RWPE2 (cell line): ENCODE data around the gene NKX1-1.

Experiments used
- ATAC-seq: fragments of 200-7000 bp; cut with Tn5 transposase; 3 replicates; pipeline ENCODE4 v1.9.1; 2021; ENCODE audit warnings: low read depth
- DNase-seq: peaks from one replicate; pipeline ENCODE4 v3.0.0-alpha.2; 2020; ENCODE audit warnings: low spot score
- H3K27ac ChIP-seq: fragments of 450-650 bp; 2 replicates; pipeline ENCODE4 v1.5.1; 2017; ENCODE audit warnings: mild to moderate bottlenecking; ENCODE audit not compliant: poor library complexity, severe bottlenecking
- H3K27me3 ChIP-seq: fragments of 250-450 bp; sonication (Bioruptor Pico); 2 replicates; pipeline ENCODE4 v1.5.1; 2021; ENCODE audit warnings: mild to moderate bottlenecking, moderate library complexity; ENCODE audit not compliant: insufficient read depth, poor library complexity, severe bottlenecking
- H3K36me3 ChIP-seq: fragments of 250-450 bp; sonication (Bioruptor Pico); 2 replicates; pipeline ENCODE4 v1.5.1; 2020; ENCODE audit warnings: low read depth, mild to moderate bottlenecking, moderate library complexity
- H3K4me1 ChIP-seq: fragments of 250-450 bp; sonication (Bioruptor Pico); 2 replicates; pipeline ENCODE4 v1.5.1; 2021; ENCODE audit warnings: mild to moderate bottlenecking, moderate library complexity; ENCODE audit not compliant: insufficient read depth, poor library complexity, severe bottlenecking
- H3K4me3 ChIP-seq: fragments of 250-450 bp; sonication (Bioruptor Pico); 2 replicates; pipeline ENCODE4 v1.5.1; 2021; ENCODE audit warnings: mild to moderate bottlenecking, moderate library complexity; ENCODE audit not compliant: severe bottlenecking
- H3K9me3 ChIP-seq: fragments of 250-450 bp; sonication (Bioruptor Pico); 2 replicates; pipeline ENCODE4 v1.5.1; 2021; ENCODE audit warnings: mild to moderate bottlenecking, moderate library complexity; ENCODE audit not compliant: severe bottlenecking
- CTCF ChIP-seq: fragments of 450-650 bp; IDR thresholded peaks from one replicate; pipeline ENCODE4 v1.5.1; 2017; ENCODE audit warnings: mild to moderate bottlenecking, moderate library complexity; ENCODE audit not compliant: poor library complexity, severe bottlenecking

The NKX1-1 gene

GRCh38 chr4:1354136-1354982 lies 51.9 kb downstream of the NKX1-1 start:
- ATAC-seq, result no peak
- no peaks in the 10 kb centered on the region for H3K4me1 ChIP-seq
- no peak for TF ChIP-seq CTCF
- no peak overlapping the region for H3K27ac ChIP-seq
- no peak for DNase-seq
- no peaks in the 10 kb centered on the region for H3K9me3 ChIP-seq
- H3K36me3 ChIP-seq, result peaks cover 36% of the 10 kb centered on the region
- H3K27me3 ChIP-seq, result no peaks in the 10 kb centered on the region
- H3K4me3 ChIP-seq, result no peak overlapping the region

- no peak for DNase-seq
- no peak overlapping the region for H3K4me3 ChIP-seq
- ATAC-seq, result no peak
- no peaks in the 10 kb centered on the region for H3K27me3 ChIP-seq
- TF ChIP-seq CTCF, result no peak
- H3K4me1 ChIP-seq, result no peaks in the 10 kb centered on the region
- peaks cover 28% of the 10 kb centered on the region for H3K36me3 ChIP-seq
- no peak overlapping the region for H3K27ac ChIP-seq
- no peaks in the 10 kb centered on the region for H3K9me3 ChIP-seq
Measured at GRCh38 chr4:1353186-1354055, 52.8 kb downstream of the NKX1-1 start.
